GM12801 (cell line): ENCODE data around the gene C1QB.

Experiments used
- TF ChIP-seq, protein P1 (sequence below): IDR thresholded peaks from one replicate; pipeline ENCODE4 v1.5.1; 2011; ENCODE audit warnings: control low read depth; ENCODE audit not compliant: insufficient read length; ENCODE audit errors: extremely low read depth

Gene C1QB

DNA sequence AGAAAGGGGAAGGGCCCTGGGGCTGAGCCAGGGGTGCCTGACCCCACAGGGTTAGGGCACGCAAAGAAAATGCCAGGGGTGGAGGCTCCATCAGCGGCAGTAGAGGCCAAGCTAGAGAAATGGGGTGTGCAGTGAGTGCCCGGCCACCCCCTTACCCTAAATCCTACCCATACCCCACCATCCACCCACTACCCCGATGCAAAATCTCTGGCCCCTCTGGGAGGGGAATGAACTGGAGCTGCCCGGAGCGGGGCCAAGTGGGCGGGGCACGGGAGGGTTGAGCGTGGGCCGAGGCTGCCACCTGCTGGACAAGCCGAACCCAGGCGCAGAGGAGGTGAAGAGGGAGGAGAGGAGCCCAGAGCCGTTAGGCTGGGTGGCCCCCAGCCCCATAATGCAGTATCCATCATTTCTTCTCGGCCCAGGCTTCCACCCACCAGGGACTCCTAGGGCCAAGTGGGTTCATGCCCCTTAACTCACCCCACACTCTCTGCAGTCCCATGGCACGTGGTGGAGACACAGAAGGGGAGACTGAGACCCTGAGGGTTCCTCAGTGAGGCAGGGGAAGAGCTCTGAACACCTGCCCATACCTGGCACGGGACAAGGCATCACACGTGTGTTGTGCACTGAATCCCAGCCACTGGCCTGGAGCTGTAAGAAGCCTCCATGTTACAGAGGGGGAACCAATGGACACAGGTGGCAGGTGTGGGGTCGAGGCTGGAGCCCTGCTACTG, 11.0 kb upstream of the C1QB start:
- TF ChIP-seq, protein P1, sequence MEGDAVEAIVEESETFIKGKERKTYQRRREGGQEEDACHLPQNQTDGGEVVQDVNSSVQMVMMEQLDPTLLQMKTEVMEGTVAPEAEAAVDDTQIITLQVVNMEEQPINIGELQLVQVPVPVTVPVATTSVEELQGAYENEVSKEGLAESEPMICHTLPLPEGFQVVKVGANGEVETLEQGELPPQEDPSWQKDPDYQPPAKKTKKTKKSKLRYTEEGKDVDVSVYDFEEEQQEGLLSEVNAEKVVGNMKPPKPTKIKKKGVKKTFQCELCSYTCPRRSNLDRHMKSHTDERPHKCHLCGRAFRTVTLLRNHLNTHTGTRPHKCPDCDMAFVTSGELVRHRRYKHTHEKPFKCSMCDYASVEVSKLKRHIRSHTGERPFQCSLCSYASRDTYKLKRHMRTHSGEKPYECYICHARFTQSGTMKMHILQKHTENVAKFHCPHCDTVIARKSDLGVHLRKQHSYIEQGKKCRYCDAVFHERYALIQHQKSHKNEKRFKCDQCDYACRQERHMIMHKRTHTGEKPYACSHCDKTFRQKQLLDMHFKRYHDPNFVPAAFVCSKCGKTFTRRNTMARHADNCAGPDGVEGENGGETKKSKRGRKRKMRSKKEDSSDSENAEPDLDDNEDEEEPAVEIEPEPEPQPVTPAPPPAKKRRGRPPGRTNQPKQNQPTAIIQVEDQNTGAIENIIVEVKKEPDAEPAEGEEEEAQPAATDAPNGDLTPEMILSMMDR: no peak

DNA sequence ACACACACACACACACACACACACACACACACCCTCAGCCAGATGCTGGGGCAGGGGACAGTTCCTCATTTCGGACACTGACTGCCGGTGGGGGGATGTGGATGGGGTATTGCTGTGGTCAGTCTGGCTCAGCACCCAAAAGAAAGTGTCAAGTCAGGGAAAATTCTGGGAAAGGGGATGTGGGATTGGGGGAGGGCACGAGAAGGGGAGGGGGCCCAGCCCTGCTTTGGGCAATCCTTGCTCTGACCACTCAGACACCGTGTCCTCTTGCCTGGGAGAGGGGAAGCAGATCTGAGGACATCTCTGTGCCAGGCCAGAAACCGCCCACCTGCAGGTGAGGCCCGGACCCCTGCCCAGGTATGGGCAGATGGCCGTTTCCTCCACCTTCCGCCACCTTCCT, 9.7 kb upstream of the C1QB start, which contains the start of gene C1QC:
Gene C1QC, plus strand, starts transcription at position 253 of the 400 bp plus-strand sequence. CDS start 391 bp downstream, outside the sequence.
- TF ChIP-seq, protein P1: no peak

DNA sequence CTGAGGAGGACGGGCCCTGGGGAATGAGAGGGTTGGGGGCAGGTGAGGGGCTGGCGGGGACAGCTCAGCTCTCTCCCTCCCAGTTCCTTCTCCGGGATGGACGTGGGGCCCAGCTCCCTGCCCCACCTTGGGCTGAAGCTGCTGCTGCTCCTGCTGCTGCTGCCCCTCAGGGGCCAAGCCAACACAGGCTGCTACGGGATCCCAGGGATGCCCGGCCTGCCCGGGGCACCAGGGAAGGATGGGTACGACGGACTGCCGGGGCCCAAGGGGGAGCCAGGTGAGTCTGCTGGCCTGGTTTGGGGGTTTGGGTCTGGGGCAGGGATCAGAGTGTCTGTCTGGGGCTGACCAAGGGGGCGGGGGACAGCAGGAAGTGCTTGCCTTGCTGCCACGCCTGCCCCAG, 9.1 kb upstream of the C1QB start:
- TF ChIP-seq, protein P1: no peak

DNA sequence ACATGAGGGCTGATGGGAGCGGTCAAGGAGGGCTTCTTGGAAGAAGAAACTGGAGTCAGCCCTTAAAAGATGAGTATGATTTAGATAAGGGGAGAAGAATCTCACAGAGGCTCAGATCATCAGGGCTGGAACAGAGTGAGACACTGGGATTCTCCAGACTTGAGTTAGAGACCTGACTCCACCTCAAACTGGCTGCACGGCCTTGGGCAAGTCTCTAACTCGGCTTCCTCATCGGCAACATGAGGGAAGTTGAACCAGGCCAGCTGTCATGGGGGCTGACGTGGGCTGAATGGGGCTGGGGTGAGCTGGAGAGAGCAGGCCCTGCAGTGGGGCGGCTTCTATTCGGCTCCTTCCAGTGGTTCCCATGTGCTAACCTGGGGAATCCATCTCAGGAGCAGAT, 7.1 kb upstream of the C1QB start:
- TF ChIP-seq, protein P1: no peak

DNA sequence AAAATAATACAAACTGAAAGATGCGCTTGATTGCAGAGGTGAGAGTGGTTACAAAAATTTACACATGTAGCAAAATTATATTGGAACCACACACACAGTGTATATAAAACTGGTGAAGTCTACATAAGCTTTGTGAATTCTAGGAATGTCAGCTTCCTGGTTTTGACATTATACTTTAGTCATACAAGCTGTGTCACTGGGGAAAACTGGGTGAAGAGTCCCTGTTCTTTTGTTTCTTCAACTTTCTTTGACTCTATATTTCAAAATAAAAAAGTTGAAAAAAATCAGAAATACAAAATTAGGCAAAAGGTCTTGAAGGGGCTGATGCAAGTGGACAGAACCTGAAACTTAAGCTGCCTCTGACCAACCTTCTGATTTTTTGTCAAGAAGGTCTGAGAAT, 6.7 kb upstream of the C1QB start:
- TF ChIP-seq, protein P1: no peak

DNA sequence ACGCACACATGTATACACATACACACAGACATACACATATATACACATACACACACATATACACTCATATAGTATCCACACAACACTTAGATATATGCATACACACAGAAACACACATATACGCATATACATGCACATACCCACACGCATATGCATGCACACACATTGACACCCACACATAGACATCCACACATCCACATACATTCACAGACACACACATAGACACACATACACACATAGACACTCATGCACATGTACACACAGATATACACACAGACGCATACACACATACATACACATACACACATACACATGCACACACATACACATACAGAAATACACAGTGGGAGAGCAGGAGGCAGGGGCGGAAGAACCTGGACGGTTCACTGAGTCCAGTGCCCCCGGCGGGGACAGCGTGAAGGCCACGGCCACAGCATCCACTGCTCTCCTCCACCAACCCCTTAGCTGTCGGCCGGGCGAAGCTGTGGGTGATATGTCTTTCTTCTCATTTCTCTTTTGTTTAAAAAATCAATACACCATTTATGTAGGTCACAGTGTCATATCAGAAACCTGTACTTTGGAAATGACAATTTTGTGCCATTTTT, 2.8 kb upstream of the C1QB start:
- TF ChIP-seq, protein P1: no peak

DNA sequence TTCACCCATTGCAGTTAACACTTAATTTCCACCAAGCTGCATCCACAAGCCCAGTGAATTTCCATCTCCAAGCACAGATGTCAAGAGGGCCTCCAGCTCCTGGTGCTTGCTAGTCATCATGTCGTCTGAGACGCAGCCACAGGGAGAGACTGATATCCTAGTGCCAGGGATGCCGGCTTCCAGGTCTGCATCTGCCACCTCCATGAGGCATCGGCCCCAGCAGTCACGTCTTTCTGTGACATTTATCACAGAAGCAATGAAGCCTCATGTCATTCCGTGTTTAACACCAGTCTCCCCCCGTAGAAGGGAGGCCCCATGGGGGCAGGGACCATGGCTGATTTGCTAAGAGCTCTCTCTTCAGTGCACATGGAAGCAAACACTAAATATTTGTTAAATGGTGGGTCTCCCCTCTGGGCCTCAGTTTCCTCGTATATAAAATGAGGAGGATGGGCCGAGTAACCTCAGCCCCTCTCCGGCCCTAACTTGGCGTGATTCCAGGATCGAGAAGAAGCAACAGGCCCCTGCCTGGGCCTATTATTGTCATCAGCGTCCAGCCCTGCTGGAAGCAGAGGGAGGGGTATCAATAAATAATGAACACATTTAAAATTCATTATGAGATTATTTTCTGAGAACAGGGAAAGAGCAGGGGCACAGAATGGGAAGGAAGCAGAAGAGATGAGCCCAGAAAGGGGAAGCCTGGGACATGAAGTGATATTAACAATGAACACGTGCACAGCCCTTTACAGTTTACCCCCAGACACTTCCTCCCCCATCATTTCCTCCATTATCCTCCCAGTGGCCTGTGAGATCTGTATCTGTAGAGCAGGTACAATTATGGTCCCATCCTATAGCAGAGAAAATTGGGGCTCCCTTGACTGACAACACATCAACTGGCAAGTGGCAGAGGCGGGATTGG, 837 bp upstream of the C1QB start:
- TF ChIP-seq, protein P1: no peak
